HG03565 (cell line): Measurements from ENCODE around the gene UVRAG.
A peak's percentile ranks its signal among the peaks of the same experiment; 100 is the strongest.

Experiments used
- ATAC-seq: cut with Tn5 transposase; IDR thresholded peaks from one replicate; pipeline ENCODE4 v1.9.1; 2021; ENCODE audit warnings: mild to moderate bottlenecking, moderate library complexity; ENCODE audit not compliant: unreplicated experiment

Gene UVRAG

GRCh38 chr11:76131671-76132631 lies 316.9 kb downstream of the UVRAG start:
- no peak for ATAC-seq

GRCh38 chr11:76134239-76134638 lies 319.2 kb downstream of the UVRAG start:
- ATAC-seq: no peak

GRCh38 chr11:76135491-76135890 lies 320.5 kb downstream of the UVRAG start:
- ATAC-seq: no peak

- ATAC-seq: no peak
These were observed 324.3 kb downstream of the UVRAG start for GRCh38 chr11:76139314-76139713.

- no peak for ATAC-seq
These were observed 326.0 kb downstream of the UVRAG start for GRCh38 chr11:76140912-76141574.

- ATAC-seq: no peak
These were observed 327.0 kb downstream of the UVRAG start for GRCh38 chr11:76141901-76142588.

- no peak for ATAC-seq
These were observed 328.3 kb downstream of the UVRAG start for GRCh38 chr11:76143274-76143673.

GRCh38 chr11:76147106-76147740 lies 332.2 kb downstream of the UVRAG start:
- ATAC-seq: no peak

GRCh38 chr11:76148231-76148630 lies 333.2 kb downstream of the UVRAG start:
- no peak for ATAC-seq

- ATAC-seq: no peak
These were observed 334.1 kb downstream of the UVRAG start for GRCh38 chr11:76148941-76149613.

- ATAC-seq: no peak
These were observed 334.7 kb downstream of the UVRAG start for GRCh38 chr11:76149713-76150112.

GRCh38 chr11:76150141-76150540 lies 335.1 kb downstream of the UVRAG start:
- ATAC-seq: no peak

- ATAC-seq: no peak
These were observed 336.6 kb downstream of the UVRAG start for GRCh38 chr11:76151556-76152085.

- ATAC-seq: peak; percentile 75
These were observed 337.2 kb downstream of the UVRAG start for GRCh38 chr11:76152086-76152681.

GRCh38 chr11:76152741-76153570 lies 337.9 kb downstream of the UVRAG start:
- ATAC-seq: peak; percentile 34

- ATAC-seq: peak; percentile 1
These were observed 338.5 kb downstream of the UVRAG start for GRCh38 chr11:76153571-76153923.

GRCh38 chr11:76155500-76156227 lies 340.7 kb downstream of the UVRAG start:
- ATAC-seq: no peak

GRCh38 chr11:76156971-76157427 lies 342.0 kb downstream of the UVRAG start:
- ATAC-seq: no peak
